Loucy (cell line): ENCODE measurements around the gene CNTN2.

ENCODE experiments used
- EZH2phosphoT487 ChIP-seq: fragments of 200-600 bp; IDR thresholded peaks from 2 replicates; pipeline ENCODE4 v1.6.1; 2018; ENCODE audit warnings: antibody characterized with exemption, mild to moderate bottlenecking, moderate library complexity, borderline replicate concordance
- TF ChIP-seq, protein P1 (sequence below): fragments of 200-600 bp; sonication (generic); conservative IDR thresholded peaks from 2 replicates; pipeline ENCODE4 v1.5.1; 2014; ENCODE audit warnings: mild to moderate bottlenecking, antibody characterized with exemption, low read length

DNA sequence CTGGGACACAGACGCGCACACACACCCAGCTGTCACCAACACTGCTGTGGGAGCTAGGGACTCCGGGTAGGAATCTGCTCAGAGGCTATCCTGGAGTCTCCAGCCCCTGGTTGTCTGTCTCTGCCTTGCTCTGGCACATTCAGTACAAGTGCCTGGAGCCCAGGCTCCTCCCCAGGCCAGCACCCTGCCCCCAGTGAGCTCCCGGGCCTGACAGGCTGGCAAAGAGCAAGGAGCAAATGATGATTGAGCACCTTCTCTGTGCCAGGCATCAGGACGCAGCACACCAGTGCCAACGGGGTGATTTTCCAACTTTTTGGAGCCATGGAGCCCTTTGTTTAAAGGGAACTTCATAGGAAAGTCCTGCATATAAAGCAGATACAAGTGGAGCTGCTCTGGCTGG is 6.5 kb downstream of the CNTN2 start:
- TF ChIP-seq, protein P1, sequence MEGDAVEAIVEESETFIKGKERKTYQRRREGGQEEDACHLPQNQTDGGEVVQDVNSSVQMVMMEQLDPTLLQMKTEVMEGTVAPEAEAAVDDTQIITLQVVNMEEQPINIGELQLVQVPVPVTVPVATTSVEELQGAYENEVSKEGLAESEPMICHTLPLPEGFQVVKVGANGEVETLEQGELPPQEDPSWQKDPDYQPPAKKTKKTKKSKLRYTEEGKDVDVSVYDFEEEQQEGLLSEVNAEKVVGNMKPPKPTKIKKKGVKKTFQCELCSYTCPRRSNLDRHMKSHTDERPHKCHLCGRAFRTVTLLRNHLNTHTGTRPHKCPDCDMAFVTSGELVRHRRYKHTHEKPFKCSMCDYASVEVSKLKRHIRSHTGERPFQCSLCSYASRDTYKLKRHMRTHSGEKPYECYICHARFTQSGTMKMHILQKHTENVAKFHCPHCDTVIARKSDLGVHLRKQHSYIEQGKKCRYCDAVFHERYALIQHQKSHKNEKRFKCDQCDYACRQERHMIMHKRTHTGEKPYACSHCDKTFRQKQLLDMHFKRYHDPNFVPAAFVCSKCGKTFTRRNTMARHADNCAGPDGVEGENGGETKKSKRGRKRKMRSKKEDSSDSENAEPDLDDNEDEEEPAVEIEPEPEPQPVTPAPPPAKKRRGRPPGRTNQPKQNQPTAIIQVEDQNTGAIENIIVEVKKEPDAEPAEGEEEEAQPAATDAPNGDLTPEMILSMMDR = no peak
- TF ChIP-seq EZH2phosphoT487 = no peak
